WTC11 (cell line): ENCODE results near the gene IGLL5. TPM values are rescaled to one million over a fixed set of nuclear protein-coding genes. Genes with fewer than 3 reads are reported as not detected.

Experiments used
- ATAC-seq: fragments of 200-7000 bp; cut with Tn5 transposase; 2 replicates; pipeline ENCODE4 v1.10.0; 2021; ENCODE audit warnings: mild to moderate bottlenecking, moderate library complexity
- CTCF ChIA-PET: fragments of 300-600 bp; sonication (Branson Sonifier 250); formaldehyde crosslinking; loops from one replicate; lab custom pipeline; 2021; ENCODE audit warnings: antibody characterized with exemption; lab: Charles Lee
- POLR2A ChIA-PET: fragments of 350-600 bp; sonication (Branson Sonifier 250); formaldehyde crosslinking; loops from one replicate; lab custom pipeline; 2021; ENCODE audit warnings: antibody characterized with exemption; lab: Charles Lee
- DNase-seq: peaks from one replicate; pipeline ENCODE4 v3.0.0; 2021; ENCODE audit warnings: low spot score
- H3K27ac Mint-ChIP-seq: 2 replicates; pipeline ENCODE4 v1.8.0; 2021; ENCODE audit warnings: mixed read lengths
- H3K27me3 Mint-ChIP-seq: 2 replicates; pipeline ENCODE4 v1.8.0; 2021; ENCODE audit warnings: low read depth, mild to moderate bottlenecking, moderate library complexity, mixed read lengths
- H3K36me3 Mint-ChIP-seq: 2 replicates; pipeline ENCODE4 v1.8.0; 2021; ENCODE audit warnings: mixed read lengths
- H3K4me1 Mint-ChIP-seq: 2 replicates; pipeline ENCODE4 v1.8.0; 2022; ENCODE audit warnings: mixed read lengths
- H3K4me3 Mint-ChIP-seq: 2 replicates; pipeline ENCODE4 v1.8.0; 2021; ENCODE audit warnings: mild to moderate bottlenecking, moderate library complexity, mixed read lengths
- H3K9me3 Mint-ChIP-seq: 2 replicates; pipeline ENCODE4 v1.8.0; 2021; ENCODE audit warnings: mixed read lengths
- AFF4 ChIP-seq: sonication (generic); formaldehyde crosslinking; IDR thresholded peaks from 2 replicates; pipeline ENCODE4 v1.8.1; 2023; ENCODE audit warnings: mild to moderate bottlenecking, missing genetic modification reagents, borderline replicate concordance
- ATF6 ChIP-seq: sonication (generic); formaldehyde crosslinking; IDR thresholded peaks from 2 replicates; pipeline ENCODE4 v1.8.1; 2023; ENCODE audit warnings: mild to moderate bottlenecking, missing genetic modification reagents
- CDX4 ChIP-seq: fragments of 250-450 bp; sonication (Bioruptor Pico); IDR thresholded peaks from 2 replicates; pipeline ENCODE4 v1.9.0; 2021; ENCODE audit warnings: moderate library complexity, mild to moderate bottlenecking, inconsistent platforms, borderline replicate concordance
- E2F1 ChIP-seq: sonication (generic); formaldehyde crosslinking; IDR thresholded peaks from 2 replicates; pipeline ENCODE4 v1.8.0; 2022; ENCODE audit warnings: mild to moderate bottlenecking, missing genetic modification reagents
- FOXP1 ChIP-seq: sonication (generic); formaldehyde crosslinking; IDR thresholded peaks from 2 replicates; pipeline ENCODE4 v1.8.0; 2022; ENCODE audit warnings: missing genetic modification reagents, mild to moderate bottlenecking, moderate library complexity, borderline replicate concordance
- GRHL2 ChIP-seq: fragments of 250-450 bp; sonication (Bioruptor Pico); IDR thresholded peaks from 2 replicates; pipeline ENCODE4 v1.8.0; 2022; ENCODE audit warnings: mild to moderate bottlenecking, moderate library complexity; ENCODE audit not compliant: insufficient replicate concordance, severe bottlenecking
- JUN ChIP-seq: sonication (generic); formaldehyde crosslinking; IDR thresholded peaks from 2 replicates; pipeline ENCODE4 v1.8.0; 2023; ENCODE audit warnings: mild to moderate bottlenecking, missing genetic modification reagents
- SP1 ChIP-seq: sonication (generic); formaldehyde crosslinking; conservative IDR thresholded peaks from 2 replicates; pipeline ENCODE4 v1.8.1; 2022; ENCODE audit warnings: missing genetic modification reagents
- TEAD1 ChIP-seq: sonication (generic); formaldehyde crosslinking; IDR thresholded peaks from 2 replicates; pipeline ENCODE4 v1.8.0; 2022; ENCODE audit warnings: mild to moderate bottlenecking, missing genetic modification reagents
- ZBTB43 ChIP-seq: sonication (generic); formaldehyde crosslinking; IDR thresholded peaks from 2 replicates; pipeline ENCODE4 v1.8.1; 2023; ENCODE audit warnings: mild to moderate bottlenecking, missing genetic modification reagents
- ZNF396 ChIP-seq: fragments of 250-450 bp; sonication (Bioruptor Pico); IDR thresholded peaks from 2 replicates; pipeline ENCODE4 v1.8.0; 2021; ENCODE audit warnings: mild to moderate bottlenecking, moderate library complexity, borderline replicate concordance
- ZNF423 ChIP-seq: fragments of 250-450 bp; sonication (Bioruptor Pico); IDR thresholded peaks from 2 replicates; pipeline ENCODE4 v2.1.2; 2022; ENCODE audit warnings: mild to moderate bottlenecking, moderate library complexity
- ZNF425 ChIP-seq: fragments of 250-450 bp; sonication (Bioruptor Pico); conservative IDR thresholded peaks from 2 replicates; pipeline ENCODE4 v1.9.0; 2021; ENCODE audit warnings: mild to moderate bottlenecking
- ZNF532 ChIP-seq: fragments of 250-450 bp; sonication (Bioruptor Pico); IDR thresholded peaks from 2 replicates; pipeline ENCODE4 v1.9.0; 2021; ENCODE audit warnings: mild to moderate bottlenecking, borderline replicate concordance
- ZNF671 ChIP-seq: fragments of 250-450 bp; sonication (Bioruptor Pico); IDR thresholded peaks from 2 replicates; pipeline ENCODE4 v1.8.0; 2021; ENCODE audit warnings: mild to moderate bottlenecking
- total RNA-seq: library from RNA; stranded (reverse); gene quantifications from 3 replicates; pipeline ENCODE4 v1.2.3, GENCODE V29; 2021

The IGLL5 gene
- total RNA-seq, 1 experiment from 2014 or later = not detected

GRCh38 chr22:22841598-22841997 is 46.0 kb upstream of the IGLL5 start (continued):
- TF ChIP-seq ZNF425 = no peak
- no peak for TF ChIP-seq ZNF532

GRCh38 chr22:22842085-22842484 is 45.5 kb upstream of the IGLL5 start:
- Mint-ChIP-seq H3K9me3 (no peaks in the 10 kb centered on the region), H3K4me1 (no peaks in the 10 kb centered on the region), H3K36me3 (no peaks in the 10 kb centered on the region), H3K27me3 (peaks cover 88% of the 10 kb centered on the region), H3K27ac (no peak overlapping the region), H3K4me3 (no peak overlapping the region)
- ATAC-seq (no peak), DNase-seq (no peak)
- no peak for TF ChIP-seq JUN
- no peak for TF ChIP-seq SP1 (CRISPR knock-in tag)
- TF ChIP-seq E2F1 (CRISPR knock-in tag) = no peak
- TF ChIP-seq GRHL2 (CRISPR knock-in tag) = no peak
- TF ChIP-seq ZNF423 (CRISPR knock-in tag) = no peak
- no peak for TF ChIP-seq CDX4 (CRISPR knock-in tag)
- no peak for TF ChIP-seq ATF6 (CRISPR knock-in tag)
- TF ChIP-seq TEAD1 = no peak
- no peak for TF ChIP-seq AFF4
- no peak for TF ChIP-seq ZNF671 (CRISPR knock-in tag)
- no peak for TF ChIP-seq ZBTB43 (CRISPR knock-in tag)
- no peak for TF ChIP-seq FOXP1
- no peak for TF ChIP-seq ZNF396 (CRISPR knock-in tag)
- ChIA-PET CTCF (interaction anchor here (1.3 to 2.5 kb wide), 2 partner anchors 13 to 42 kb away, joined by 6 to 9 read pairs; no protein-coding TSS in a partner anchor), POLR2A (no interaction called here)
